Measurements from ENCODE around the gene USP47.

USP47 gene

DNA sequence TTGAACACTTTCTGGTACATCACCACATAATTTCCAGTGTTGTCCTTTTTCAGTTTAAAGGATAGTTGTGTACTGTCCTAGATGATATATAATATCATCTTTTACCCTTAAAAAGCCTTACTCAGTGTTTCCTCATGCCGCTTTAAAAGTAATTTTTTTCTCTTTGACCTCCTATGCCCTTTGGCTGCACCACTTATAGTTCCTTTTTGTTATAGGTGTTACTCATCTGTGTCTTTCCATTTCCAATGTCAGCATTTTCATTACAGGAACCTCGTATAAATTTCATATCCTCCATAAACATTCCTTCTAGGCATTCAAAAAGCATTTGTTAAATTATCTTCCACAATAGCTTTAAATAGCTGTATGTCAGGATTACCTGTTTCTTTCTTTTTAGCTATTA lies 40.8 kb downstream of the USP47 start:
- DNase-seq (ENCODE audit: low spot score), result no peak
- TF ChIP-seq, protein P1, sequence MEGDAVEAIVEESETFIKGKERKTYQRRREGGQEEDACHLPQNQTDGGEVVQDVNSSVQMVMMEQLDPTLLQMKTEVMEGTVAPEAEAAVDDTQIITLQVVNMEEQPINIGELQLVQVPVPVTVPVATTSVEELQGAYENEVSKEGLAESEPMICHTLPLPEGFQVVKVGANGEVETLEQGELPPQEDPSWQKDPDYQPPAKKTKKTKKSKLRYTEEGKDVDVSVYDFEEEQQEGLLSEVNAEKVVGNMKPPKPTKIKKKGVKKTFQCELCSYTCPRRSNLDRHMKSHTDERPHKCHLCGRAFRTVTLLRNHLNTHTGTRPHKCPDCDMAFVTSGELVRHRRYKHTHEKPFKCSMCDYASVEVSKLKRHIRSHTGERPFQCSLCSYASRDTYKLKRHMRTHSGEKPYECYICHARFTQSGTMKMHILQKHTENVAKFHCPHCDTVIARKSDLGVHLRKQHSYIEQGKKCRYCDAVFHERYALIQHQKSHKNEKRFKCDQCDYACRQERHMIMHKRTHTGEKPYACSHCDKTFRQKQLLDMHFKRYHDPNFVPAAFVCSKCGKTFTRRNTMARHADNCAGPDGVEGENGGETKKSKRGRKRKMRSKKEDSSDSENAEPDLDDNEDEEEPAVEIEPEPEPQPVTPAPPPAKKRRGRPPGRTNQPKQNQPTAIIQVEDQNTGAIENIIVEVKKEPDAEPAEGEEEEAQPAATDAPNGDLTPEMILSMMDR (IDR thresholded peaks at IDR 0.05), result no peak
- Histone ChIP-seq H3K4me3 (no peak overlapping the region), H3K27ac (no peak overlapping the region)

DNA sequence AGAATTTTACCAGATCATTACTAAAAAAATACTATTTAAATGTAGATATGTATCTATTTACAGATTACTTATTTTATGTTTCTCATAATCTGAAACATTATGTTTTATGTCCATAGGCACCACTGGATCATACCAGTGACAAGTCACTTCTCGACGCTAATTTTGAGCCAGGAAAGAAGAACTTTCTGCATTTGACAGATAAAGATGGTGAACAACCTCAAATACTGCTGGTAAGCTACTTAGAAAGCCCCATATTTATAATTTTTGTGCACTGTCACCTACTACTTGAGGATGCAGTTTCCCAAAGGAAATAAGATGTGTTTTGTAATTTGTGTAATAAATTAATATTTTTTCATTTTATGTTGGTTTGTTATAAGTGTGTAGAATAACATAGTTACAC lies 42.6 kb downstream of the USP47 start:
- DNase-seq (ENCODE audit: low spot score), result no peak
- no peak overlapping the region for H3K4me3 ChIP-seq
- no peak overlapping the region for H3K27ac ChIP-seq
- TF ChIP-seq, protein P1 (IDR thresholded peaks at IDR 0.05), result no peak

DNA sequence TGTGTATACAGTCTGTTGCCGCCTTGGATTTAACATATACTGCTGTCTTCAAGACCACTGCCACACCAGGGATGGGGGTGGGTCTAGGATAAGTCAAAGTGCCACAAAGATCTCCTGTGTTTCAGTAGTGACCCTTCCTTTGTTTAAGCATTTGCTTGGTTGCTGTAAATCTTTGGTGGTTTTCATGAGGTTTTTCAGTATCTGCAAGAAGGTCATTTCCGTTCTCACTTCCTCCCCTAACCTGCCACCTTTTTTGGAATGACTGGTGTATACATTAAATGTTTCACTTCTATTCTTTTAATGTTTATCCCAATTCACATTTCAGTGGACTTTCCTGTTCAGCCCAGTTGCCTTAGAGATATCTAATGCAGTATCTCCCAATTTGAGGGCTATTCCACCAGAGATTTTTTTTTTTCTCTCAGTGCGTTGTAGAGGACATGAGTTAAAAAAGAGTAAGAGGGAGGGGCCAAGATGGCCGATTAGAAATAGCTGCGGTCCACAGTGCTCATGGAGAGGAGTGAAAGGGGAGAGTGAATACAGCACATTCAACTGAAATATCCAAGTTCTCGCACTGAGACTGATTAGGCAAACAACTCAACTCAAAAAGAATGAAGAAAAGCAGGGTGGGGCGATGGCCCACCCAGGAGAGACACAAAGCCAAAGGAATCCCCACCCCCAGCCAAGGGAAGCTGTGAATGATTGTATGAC lies 43.2 kb downstream of the USP47 start:
- TF ChIP-seq, protein P1 (IDR thresholded peaks at IDR 0.05), result no peak
- DNase-seq (ENCODE audit: low spot score), result no peak
- H3K27ac ChIP-seq, result no peak overlapping the region
- no peak overlapping the region for H3K4me3 ChIP-seq

DNA sequence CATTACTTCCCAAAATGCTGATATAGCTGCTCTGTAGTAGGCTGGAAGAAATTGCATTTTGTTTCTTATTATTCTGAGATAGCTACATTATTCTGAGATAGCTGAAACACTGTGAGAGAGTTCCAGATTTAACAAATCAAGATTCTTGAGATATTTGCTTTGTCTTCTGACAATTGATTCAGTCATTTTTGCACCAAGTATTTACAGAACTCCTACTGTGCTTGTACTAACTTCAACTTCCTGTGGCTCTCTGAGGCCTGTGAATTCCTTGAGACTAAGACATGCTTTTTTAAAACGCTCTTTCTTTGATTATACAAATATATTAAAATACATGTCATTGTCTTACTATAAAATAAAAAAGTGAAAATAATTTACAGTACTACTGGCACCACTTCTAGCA lies 52.7 kb downstream of the USP47 start:
- Histone ChIP-seq H3K4me3 (no peak overlapping the region), H3K27ac (no peak overlapping the region)
- TF ChIP-seq, protein P1 (IDR thresholded peaks at IDR 0.05), result no peak
- DNase-seq (ENCODE audit: low spot score), result no peak

DNA sequence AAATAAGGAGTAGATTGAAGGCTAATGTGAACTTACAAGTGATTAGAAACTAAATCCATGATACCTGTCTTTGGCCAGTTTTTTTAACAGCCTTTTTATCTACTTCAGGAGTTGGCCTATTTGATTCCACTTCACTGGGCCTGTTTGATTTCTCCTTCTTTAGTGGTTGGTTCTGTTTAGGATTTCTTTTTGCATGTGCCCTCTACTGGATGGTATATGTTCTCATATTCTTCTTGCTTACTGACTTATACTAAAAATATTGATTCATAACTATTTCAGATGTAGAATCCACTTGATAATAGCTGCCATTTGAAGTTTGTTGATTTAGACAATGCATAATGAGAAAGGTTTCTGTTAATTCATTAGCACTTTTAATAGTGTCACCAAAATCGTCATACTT lies 53.9 kb downstream of the USP47 start:
- Histone ChIP-seq H3K4me3 (no peak overlapping the region), H3K27ac (no peak overlapping the region)
- TF ChIP-seq, protein P1 (IDR thresholded peaks at IDR 0.05), result no peak
- DNase-seq (ENCODE audit: low spot score), result no peak

DNA sequence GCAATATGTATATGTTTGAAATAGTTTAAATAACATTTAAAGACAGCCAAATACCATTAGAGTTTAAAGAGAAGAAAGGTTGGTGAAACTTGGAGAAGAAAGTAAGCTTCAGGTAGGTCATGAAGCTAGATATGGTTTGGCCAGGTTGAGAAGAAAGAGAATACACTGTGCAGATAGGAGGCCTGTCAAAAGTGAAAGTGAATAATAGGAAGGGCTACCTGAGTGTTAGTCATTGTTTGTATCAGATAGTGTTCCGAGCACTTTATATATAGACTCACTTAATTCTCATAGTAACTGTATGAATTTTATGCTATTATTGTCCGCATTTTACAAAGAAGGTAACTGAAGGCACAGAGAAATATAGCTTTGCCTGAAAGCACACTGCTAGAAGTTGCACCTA lies 56.9 kb downstream of the USP47 start:
- H3K27ac ChIP-seq, result no peak overlapping the region
- TF ChIP-seq, protein P1 (IDR thresholded peaks at IDR 0.05), result no peak
- DNase-seq (ENCODE audit: low spot score), result no peak
- H3K4me3 ChIP-seq, result no peak overlapping the region

DNA sequence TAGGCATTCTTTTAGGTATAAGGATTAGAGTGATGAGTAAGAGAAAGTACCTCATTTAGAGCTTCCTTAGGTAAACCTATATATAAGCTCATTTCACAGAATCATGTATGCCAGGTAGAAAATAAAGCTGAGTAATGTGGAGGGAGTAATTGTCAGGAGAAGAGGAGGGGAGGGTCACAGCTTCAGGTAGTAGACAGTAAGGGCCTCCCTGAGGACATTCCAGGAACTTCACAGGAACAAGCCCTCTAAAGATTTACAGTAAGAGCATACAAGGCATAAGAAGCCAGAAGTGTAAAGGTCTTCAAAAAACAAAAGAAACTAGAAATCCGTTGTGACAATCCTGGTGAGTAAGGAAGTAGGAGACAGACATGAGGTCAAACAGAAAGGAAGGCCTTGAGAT lies 57.6 kb downstream of the USP47 start:
- TF ChIP-seq, protein P1 (IDR thresholded peaks at IDR 0.05), result no peak
- no peak for DNase-seq (ENCODE audit: low spot score)
- no peak overlapping the region for H3K27ac ChIP-seq
- no peak overlapping the region for H3K4me3 ChIP-seq
